ENCODE measurements around the gene HLF. TPM values are rescaled to one million over a fixed set of nuclear protein-coding genes. Genes with fewer than 3 reads are reported as not detected.

Gene HLF
- total RNA-seq, 4 donors from 2014 or later = 59.4 to 186 (median 126) TPM

GRCh38 chr17:55350825-55351205 is 86.1 kb downstream of the HLF start:
- H3K4me1 ChIP-seq = peaks cover 0 to 9% (median 0%) of the 10 kb centered on the region in 3 donors
- WGBS, 2 donors (ENCODE audit: low coverage in 1 of 2) = 11 to 14% methylated on average over 2 of the region's 2 CpGs
- no peak overlapping the region for H3K27ac ChIP-seq
- ATAC-seq = no peak
- no peak for TF ChIP-seq POLR2A (IDR thresholded peaks at IDR 0.05)
- no peak for TF ChIP-seq POLR2AphosphoS5 (IDR thresholded peaks at IDR 0.05)
- no peak for TF ChIP-seq EP300 (IDR thresholded peaks at IDR 0.05)
- TF ChIP-seq, protein P1, sequence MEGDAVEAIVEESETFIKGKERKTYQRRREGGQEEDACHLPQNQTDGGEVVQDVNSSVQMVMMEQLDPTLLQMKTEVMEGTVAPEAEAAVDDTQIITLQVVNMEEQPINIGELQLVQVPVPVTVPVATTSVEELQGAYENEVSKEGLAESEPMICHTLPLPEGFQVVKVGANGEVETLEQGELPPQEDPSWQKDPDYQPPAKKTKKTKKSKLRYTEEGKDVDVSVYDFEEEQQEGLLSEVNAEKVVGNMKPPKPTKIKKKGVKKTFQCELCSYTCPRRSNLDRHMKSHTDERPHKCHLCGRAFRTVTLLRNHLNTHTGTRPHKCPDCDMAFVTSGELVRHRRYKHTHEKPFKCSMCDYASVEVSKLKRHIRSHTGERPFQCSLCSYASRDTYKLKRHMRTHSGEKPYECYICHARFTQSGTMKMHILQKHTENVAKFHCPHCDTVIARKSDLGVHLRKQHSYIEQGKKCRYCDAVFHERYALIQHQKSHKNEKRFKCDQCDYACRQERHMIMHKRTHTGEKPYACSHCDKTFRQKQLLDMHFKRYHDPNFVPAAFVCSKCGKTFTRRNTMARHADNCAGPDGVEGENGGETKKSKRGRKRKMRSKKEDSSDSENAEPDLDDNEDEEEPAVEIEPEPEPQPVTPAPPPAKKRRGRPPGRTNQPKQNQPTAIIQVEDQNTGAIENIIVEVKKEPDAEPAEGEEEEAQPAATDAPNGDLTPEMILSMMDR (IDR thresholded peaks at IDR 0.05) = no peak
- peaks cover 0 to 6% (median 0%) of the 10 kb centered on the region in 3 donors for H3K9me3 ChIP-seq
- H3K27me3 ChIP-seq = no peaks in the 10 kb centered on the region
- no peaks in the 10 kb centered on the region for H3K36me3 ChIP-seq
- no peak overlapping the region for H3K4me3 ChIP-seq

DNA sequence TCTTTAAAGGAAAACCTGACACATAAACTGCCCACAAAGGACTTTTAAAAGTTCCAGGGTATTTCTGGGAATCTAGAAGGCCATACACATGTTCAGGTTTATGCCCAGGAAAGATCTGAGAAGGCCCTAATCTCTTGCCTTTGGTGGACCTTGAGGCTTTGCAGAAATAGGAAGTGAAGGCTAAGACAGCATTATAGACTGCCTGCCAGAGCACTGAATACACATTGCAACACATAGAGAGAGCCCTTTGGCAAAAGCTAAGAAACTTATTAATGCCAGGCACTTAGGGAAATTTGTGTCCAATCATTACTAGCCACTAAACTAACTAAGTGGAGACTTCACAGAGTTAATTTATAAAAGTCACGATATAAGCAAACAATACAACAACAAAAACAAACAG is 86.5 kb downstream of the HLF start:
- no peak for TF ChIP-seq POLR2A (IDR thresholded peaks at IDR 0.05)
- TF ChIP-seq, protein P1 (IDR thresholded peaks at IDR 0.05) = no peak
- TF ChIP-seq POLR2AphosphoS5 (IDR thresholded peaks at IDR 0.05) = no peak
- no peak for TF ChIP-seq EP300 (IDR thresholded peaks at IDR 0.05)
- H3K36me3 ChIP-seq = no peaks in the 10 kb centered on the region
- WGBS, 2 donors (ENCODE audit: low coverage in 1 of 2) = 92 to 100% methylated on average over 1 of the region's 1 CpG
- H3K27me3 ChIP-seq = no peaks in the 10 kb centered on the region
- H3K9me3 ChIP-seq = peaks cover 0 to 6% (median 0%) of the 10 kb centered on the region in 3 donors
- no peak overlapping the region for H3K27ac ChIP-seq
- H3K4me3 ChIP-seq = no peak overlapping the region
- peaks cover 0 to 9% (median 0%) of the 10 kb centered on the region in 3 donors for H3K4me1 ChIP-seq
- no peak for ATAC-seq

DNA sequence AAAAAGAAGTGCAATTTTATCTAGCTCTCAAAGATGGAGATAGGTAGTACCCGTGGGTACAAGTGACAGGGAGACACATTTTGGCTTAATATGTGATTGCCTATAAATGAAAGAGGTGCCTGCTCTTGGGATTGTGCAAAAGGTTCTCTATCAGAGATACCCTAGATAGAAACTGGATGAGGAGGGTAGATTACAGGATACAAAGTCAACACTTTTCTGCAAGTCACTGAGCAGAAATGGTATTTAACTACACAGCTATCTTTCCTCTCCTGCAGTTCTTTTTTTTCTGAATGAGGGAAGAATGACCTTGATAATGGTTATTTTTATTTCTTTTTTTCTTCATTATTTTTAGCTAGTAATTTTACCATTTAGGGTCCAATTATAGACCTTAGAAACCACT is 89.2 kb downstream of the HLF start:
- Histone ChIP-seq H3K27ac (no peak overlapping the region), H3K4me1 (peaks cover 0 to 3% (median 0%) of the 10 kb centered on the region in 3 donors), H3K36me3 (no peaks in the 10 kb centered on the region), H3K4me3 (no peak overlapping the region), H3K27me3 (no peaks in the 10 kb centered on the region), H3K9me3 (no peaks in the 10 kb centered on the region)
- no peak for ATAC-seq
- WGBS, 2 donors (ENCODE audit: low coverage in 1 of 2) = 80 to 86% methylated on average over 1 of the region's 1 CpG
- TF ChIP-seq POLR2AphosphoS5 (IDR thresholded peaks at IDR 0.05) (no peak), EP300 (IDR thresholded peaks at IDR 0.05) (no peak), POLR2A (IDR thresholded peaks at IDR 0.05) (no peak)
- TF ChIP-seq, protein P1 (IDR thresholded peaks at IDR 0.05) = no peak

DNA sequence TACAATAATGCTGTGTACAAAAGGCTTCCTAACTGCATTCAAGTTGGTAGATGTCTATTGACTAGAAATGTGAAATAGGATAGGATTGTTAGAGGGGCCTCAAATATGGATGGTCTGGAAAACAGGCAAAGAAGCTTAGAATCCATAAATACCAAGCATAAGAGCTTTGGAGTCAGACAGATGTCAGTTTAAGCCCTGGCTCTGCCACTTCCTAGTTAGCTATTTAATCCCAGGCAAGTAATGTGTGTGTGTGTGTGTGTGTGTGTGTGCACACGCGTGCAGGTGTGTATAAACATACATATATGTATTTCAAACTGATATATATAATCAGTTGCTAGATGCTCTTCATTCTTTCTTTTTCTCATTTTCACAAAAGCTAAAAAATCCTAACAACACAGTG is 90.2 kb downstream of the HLF start:
- TF ChIP-seq, protein P1 (IDR thresholded peaks at IDR 0.05) = no peak
- TF ChIP-seq POLR2AphosphoS5 (IDR thresholded peaks at IDR 0.05) (no peak), POLR2A (IDR thresholded peaks at IDR 0.05) (no peak), EP300 (IDR thresholded peaks at IDR 0.05) (no peak)
- WGBS, 2 donors (ENCODE audit: low coverage in 1 of 2) = 77 to 89% methylated on average over 2 of the region's 2 CpGs
- H3K27ac ChIP-seq = no peak overlapping the region

GRCh38 chr17:55356434-55357328 is 91.9 kb downstream of the HLF start:
- H3K27ac ChIP-seq = no peak overlapping the region
- no peaks in the 10 kb centered on the region for H3K4me1 ChIP-seq
- no peak for TF ChIP-seq EP300 (IDR thresholded peaks at IDR 0.05)
- TF ChIP-seq, protein P1 (IDR thresholded peaks at IDR 0.05) = peak; percentile 62 to 76 (median 68)
- ATAC-seq = no peak
- H3K4me3 ChIP-seq = no peak overlapping the region
- WGBS, 2 donors (ENCODE audit: low coverage in 1 of 2) = 33 to 46% methylated on average over 3 of the region's 3 CpGs
- no peaks in the 10 kb centered on the region for H3K36me3 ChIP-seq
- H3K9me3 ChIP-seq = peaks cover 0 to 7% (median 0%) of the 10 kb centered on the region in 3 donors
- no peaks in the 10 kb centered on the region for H3K27me3 ChIP-seq

More for the DNA sequence above, 90.2 kb downstream of the HLF start:
- no peak for ATAC-seq
- H3K4me1 ChIP-seq = no peaks in the 10 kb centered on the region
- H3K9me3 ChIP-seq = no peaks in the 10 kb centered on the region
- no peaks in the 10 kb centered on the region for H3K36me3 ChIP-seq
- H3K27me3 ChIP-seq = no peaks in the 10 kb centered on the region
- no peak overlapping the region for H3K4me3 ChIP-seq
